CD14-positive monocyte (primary cell): ENCODE measurements around the gene TAL2. TPM values are rescaled to one million over a fixed set of nuclear protein-coding genes. Genes with fewer than 3 reads are reported as not detected.

Source experiments
- DNase-seq, 3 donors: peaks; one replicate each; pipeline ENCODE4 v3.0.0-alpha.2; 2011 to 2022
- H2AFZ ChIP-seq: 2 replicates; pipeline ENCODE4 v1.6.0; 2012; ENCODE audit warnings: mild to moderate bottlenecking, low read depth, low read length, inconsistent platforms; ENCODE audit not compliant: insufficient read depth, poor library complexity, severe bottlenecking
- H3K27ac ChIP-seq, 2 donors: 1 replicate in 1 of 2; 2 replicates in 1 of 2; pipeline ENCODE4 v1.5.1; 2012 to 2013; ENCODE audit warnings: low read length in 2 of 2, control low read depth in 1 of 2, inconsistent platforms in 1 of 2, low read depth in 1 of 2, mild to moderate bottlenecking in 1 of 2
- H3K27me3 ChIP-seq, 2 donors: one replicate each; pipeline versions ENCODE4 v1.6.0 to v1.6.1; 2011 to 2013; ENCODE audit warnings: low read length in 2 of 2; ENCODE audit not compliant: control insufficient read depth in 2 of 2, insufficient read depth in 2 of 2
- H3K36me3 ChIP-seq, 2 donors: replicated peaks in 1 of 2; 1 replicate in 1 of 2; 2 replicates in 1 of 2; pipeline versions ENCODE4 v1.5.1 to v1.6.1; 2012 to 2013; ENCODE audit warnings: low read length in 2 of 2, control low read depth in 1 of 2, inconsistent platforms in 1 of 2, mild to moderate bottlenecking in 1 of 2; ENCODE audit not compliant: insufficient read depth in 2 of 2, control insufficient read depth in 1 of 2
- H3K4me1 ChIP-seq, 2 donors: 1 replicate in 1 of 2; 2 replicates in 1 of 2; pipeline versions ENCODE4 v1.5.1 to v1.6.1; 2012 to 2013; ENCODE audit warnings: low read length in 2 of 2, control low read depth in 1 of 2, inconsistent platforms in 1 of 2, mild to moderate bottlenecking in 1 of 2, moderate library complexity in 1 of 2; ENCODE audit not compliant: insufficient read depth in 2 of 2, control insufficient read depth in 1 of 2
- H3K4me2 ChIP-seq: replicated peaks from 2 replicates; pipeline ENCODE3; 2012; ENCODE audit warnings: low read length, moderate library complexity, mild to moderate bottlenecking; ENCODE audit not compliant: poor library complexity, severe bottlenecking; ENCODE audit errors: extremely low read depth
- H3K4me3 ChIP-seq, 3 experiments: fragments of 200-600 bp in 1 of 3; sonication (generic) in 1 of 3; replicated peaks in 1 of 3; 1 replicate in 2 of 3; 2 replicates in 1 of 3; pipeline ENCODE4 v1.5.1; 2011 to 2013; ENCODE audit warnings: low read length in 3 of 3, mild to moderate bottlenecking in 3 of 3, control low read depth in 2 of 3, low read depth in 2 of 3, inconsistent platforms in 1 of 3, moderate library complexity in 1 of 3
- H3K79me2 ChIP-seq: 2 replicates; pipeline ENCODE4 v1.6.0; 2012; ENCODE audit warnings: mild to moderate bottlenecking, control low read depth, inconsistent platforms, low read length, moderate library complexity; ENCODE audit not compliant: insufficient read depth
- H3K9ac ChIP-seq: 2 replicates; pipeline ENCODE4 v1.6.0; 2017; ENCODE audit warnings: low read length, mild to moderate bottlenecking; ENCODE audit not compliant: insufficient read depth, poor library complexity, severe bottlenecking
- H3K9me3 ChIP-seq, 2 donors: replicated peaks in 1 of 2; 1 replicate in 1 of 2; 2 replicates in 1 of 2; pipeline versions ENCODE4 v1.5.1 to v1.6.1; 2012 to 2013; ENCODE audit warnings: low read length in 2 of 2, control low read depth in 1 of 2; ENCODE audit not compliant: control insufficient read depth in 1 of 2, insufficient read depth in 1 of 2
- H4K20me1 ChIP-seq: 2 replicates; pipeline ENCODE4 v1.6.0; 2012; ENCODE audit warnings: mild to moderate bottlenecking, low read length, control low read depth, moderate library complexity; ENCODE audit not compliant: insufficient read depth
- H3K27ac Mint-ChIP-seq, 7 donors: one replicate each; pipeline ENCODE4 v1.8.0; 2020; ENCODE audit warnings: mild to moderate bottlenecking in 7 of 7, mixed read lengths in 7 of 7, moderate library complexity in 6 of 7, inconsistent platforms in 2 of 7
- H3K27me3 Mint-ChIP-seq, 3 donors: one replicate each; pipeline ENCODE4 v1.8.0; 2021 to 2022; ENCODE audit warnings: low read depth in 3 of 3, mild to moderate bottlenecking in 3 of 3, mixed read lengths in 3 of 3, moderate library complexity in 3 of 3, inconsistent platforms in 1 of 3
- H3K36me3 Mint-ChIP-seq, 2 donors: one replicate each; pipeline ENCODE4 v1.8.0; 2020; ENCODE audit warnings: mixed read lengths in 2 of 2, inconsistent platforms in 1 of 2, mild to moderate bottlenecking in 1 of 2
- H3K4me1 Mint-ChIP-seq: one replicate; pipeline ENCODE4 v1.8.0; 2020; ENCODE audit warnings: mild to moderate bottlenecking, mixed read lengths
- H3K4me3 Mint-ChIP-seq, 2 donors: one replicate each; pipeline ENCODE4 v1.8.0; 2020; ENCODE audit warnings: mild to moderate bottlenecking in 2 of 2, mixed read lengths in 2 of 2, moderate library complexity in 1 of 2
- H3K9me3 Mint-ChIP-seq, 7 donors: one replicate each; pipeline ENCODE4 v1.8.0; 2020 to 2022; ENCODE audit warnings: mixed read lengths in 7 of 7, mild to moderate bottlenecking in 6 of 7, moderate library complexity in 6 of 7, inconsistent platforms in 2 of 7
- WGBS: methylation state at CpG from one replicate; pipeline ENCODE4 v1.1.5; 2013; ENCODE audit warnings: missing lambda C conversion rate; ENCODE audit not compliant: insufficient coverage; 5-methylcytosine and 5-hydroxymethylcytosine counted together
- intact Hi-C, 2 donors: fragments of 100-400 bp; cut with micrococcal nuclease; formaldehyde crosslinking; loops; one replicate each; pipeline versions ENCODE4 v1.15.0 to v1.15.1; 2023
- polyA plus RNA-seq, 3 donors: library from polyadenylated mRNA; depleted of rRNA in 1 of 3; unstranded in 2 of 3; stranded (reverse) in 1 of 3; fragments of 300-500 nt in 2 of 3; fragments of >200 nt in 1 of 3; fragmentation: Illumina TruSeq in 2 of 3; gene quantifications; 1 replicate in 2 of 3; 2 replicates in 1 of 3; pipeline ENCODE4 v1.2.3, GENCODE V29; 2012 to 2021
- TF ChIP-seq, protein P1 (sequence below): fragments of 200-600 bp; IDR thresholded peaks from one replicate; pipeline ENCODE4 v1.8.0; 2022; ENCODE audit warnings: antibody characterized with exemption, mild to moderate bottlenecking

TAL2 gene
- polyA plus RNA-seq, 3 donors = not detected

DNA sequence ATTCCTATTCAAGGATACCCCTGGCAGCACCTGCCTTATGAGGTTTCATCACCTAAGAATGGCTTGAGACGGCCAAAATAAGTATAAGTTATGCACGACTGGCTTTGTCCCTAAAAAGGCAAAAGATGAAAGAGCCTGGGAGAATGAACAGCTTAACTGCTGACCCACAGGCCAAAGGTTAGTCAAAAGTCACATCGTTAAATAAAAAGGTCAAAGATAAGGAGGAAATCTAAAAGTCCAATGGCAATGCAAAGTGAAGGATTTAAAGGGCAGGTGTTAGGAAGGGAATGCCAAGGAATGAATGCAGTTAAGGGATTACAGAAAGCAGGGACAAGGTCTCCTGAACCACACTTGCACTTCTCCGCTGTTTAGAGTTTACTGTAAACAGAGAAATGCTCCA is 5.6 kb downstream of the TAL2 start:
- Histone ChIP-seq H3K9ac (no peak overlapping the region), H3K27ac (no peak overlapping the region), H3K27me3 (no peaks in the 10 kb centered on the region), H4K20me1 (no peaks in the 10 kb centered on the region), H3K9me3 (no peaks in the 10 kb centered on the region), H3K4me2 (no peak overlapping the region), H3K4me3 (no peak overlapping the region), H3K4me1 (peaks cover 6% of the 10 kb centered on the region in 2 donors), H3K79me2 (no peaks in the 10 kb centered on the region), H3K36me3 (no peaks in the 10 kb centered on the region), H2AFZ (no peak overlapping the region)
- Mint-ChIP-seq H3K27me3 (peaks cover 0 to 1% (median 0%) of the 10 kb centered on the region in 3 donors), H3K36me3 (no peaks in the 10 kb centered on the region), H3K27ac (no peak overlapping the region), H3K4me1 (peaks cover 8% of the 10 kb centered on the region), H3K4me3 (no peak overlapping the region), H3K9me3 (peaks cover 0 to 2% (median 0%) of the 10 kb centered on the region in 7 donors)
- intact Hi-C loops = no loop called here
- TF ChIP-seq, protein P1, sequence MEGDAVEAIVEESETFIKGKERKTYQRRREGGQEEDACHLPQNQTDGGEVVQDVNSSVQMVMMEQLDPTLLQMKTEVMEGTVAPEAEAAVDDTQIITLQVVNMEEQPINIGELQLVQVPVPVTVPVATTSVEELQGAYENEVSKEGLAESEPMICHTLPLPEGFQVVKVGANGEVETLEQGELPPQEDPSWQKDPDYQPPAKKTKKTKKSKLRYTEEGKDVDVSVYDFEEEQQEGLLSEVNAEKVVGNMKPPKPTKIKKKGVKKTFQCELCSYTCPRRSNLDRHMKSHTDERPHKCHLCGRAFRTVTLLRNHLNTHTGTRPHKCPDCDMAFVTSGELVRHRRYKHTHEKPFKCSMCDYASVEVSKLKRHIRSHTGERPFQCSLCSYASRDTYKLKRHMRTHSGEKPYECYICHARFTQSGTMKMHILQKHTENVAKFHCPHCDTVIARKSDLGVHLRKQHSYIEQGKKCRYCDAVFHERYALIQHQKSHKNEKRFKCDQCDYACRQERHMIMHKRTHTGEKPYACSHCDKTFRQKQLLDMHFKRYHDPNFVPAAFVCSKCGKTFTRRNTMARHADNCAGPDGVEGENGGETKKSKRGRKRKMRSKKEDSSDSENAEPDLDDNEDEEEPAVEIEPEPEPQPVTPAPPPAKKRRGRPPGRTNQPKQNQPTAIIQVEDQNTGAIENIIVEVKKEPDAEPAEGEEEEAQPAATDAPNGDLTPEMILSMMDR = no peak
- DNase-seq = no peak
- WGBS = 93% methylated on average over 2 of the region's 4 CpGs

GRCh38 chr9:105670315-105670714 is 8.1 kb downstream of the TAL2 start:
- no CpG with 5 or more reads among the region's 3 CpGs for WGBS
- no peak overlapping the region for H3K4me2 ChIP-seq
- Mint-ChIP-seq H3K9me3 (peaks cover 0 to 3% (median 0%) of the 10 kb centered on the region in 7 donors), H3K4me3 (no peak overlapping the region), H3K27ac (no peak overlapping the region), H3K27me3 (peaks cover 0 to 1% (median 0%) of the 10 kb centered on the region in 3 donors), H3K36me3 (no peaks in the 10 kb centered on the region), H3K4me1 (peaks cover 20% of the 10 kb centered on the region)
- H3K79me2 ChIP-seq = no peaks in the 10 kb centered on the region
- no peaks in the 10 kb centered on the region for H3K36me3 ChIP-seq
- H3K27ac ChIP-seq = no peak overlapping the region
- H3K4me1 ChIP-seq = peaks cover 7% of the 10 kb centered on the region in 2 donors
- TF ChIP-seq, protein P1 = no peak
- no peaks in the 10 kb centered on the region for H4K20me1 ChIP-seq
- no peaks in the 10 kb centered on the region for H3K27me3 ChIP-seq
- H2AFZ ChIP-seq = no peak overlapping the region
- intact Hi-C loops = no loop called here
- no peak overlapping the region for H3K9ac ChIP-seq
- no peak overlapping the region for H3K4me3 ChIP-seq
- H3K9me3 ChIP-seq = no peaks in the 10 kb centered on the region
- no peak for DNase-seq
